HL-60 (cell line): ENCODE measurements around the gene S100A7.

Experiments used
- DNase-seq, 2 experiments: peaks; one replicate each; pipeline ENCODE4 v3.0.0-alpha.2; 2010 to 2020; ENCODE audit warnings: low read depth in 1 of 2, low spot score in 1 of 2
- H3K27ac ChIP-seq: fragments of 250-450 bp; sonication (Bioruptor Pico); replicated peaks from 2 replicates; pipeline ENCODE4 v1.5.1; 2020; ENCODE audit warnings: mild to moderate bottlenecking, moderate library complexity
- H3K27me3 ChIP-seq: fragments of 250-450 bp; sonication (Bioruptor Pico); 2 replicates; pipeline ENCODE4 v1.5.1; 2021; ENCODE audit warnings: mild to moderate bottlenecking, moderate library complexity; ENCODE audit not compliant: insufficient read depth, poor library complexity, severe bottlenecking
- H3K4me3 ChIP-seq: replicated peaks from 2 replicates; pipeline ENCODE4 v1.5.1; 2011; ENCODE audit warnings: mild to moderate bottlenecking, control low read depth, low read length; ENCODE audit not compliant: insufficient read depth
- GABPA ChIP-seq: IDR thresholded peaks from 2 replicates; pipeline ENCODE4 v1.6.1; 2012; ENCODE audit warnings: low read depth
- POLR2AphosphoS5 ChIP-seq: IDR thresholded peaks from 2 replicates; pipeline ENCODE4 v1.6.1; 2012; ENCODE audit warnings: low read depth
- REST ChIP-seq: IDR thresholded peaks from 2 replicates; pipeline ENCODE4 v1.6.1; 2012; ENCODE audit warnings: low read depth; ENCODE audit not compliant: insufficient replicate concordance
- SPI1 ChIP-seq: IDR thresholded peaks from 2 replicates; pipeline ENCODE4 v1.6.1; 2012; ENCODE audit warnings: low read depth, mild to moderate bottlenecking, borderline replicate concordance
- TF ChIP-seq, protein P1 (sequence below): IDR thresholded peaks from one replicate; pipeline ENCODE4 v1.5.1; 2011; ENCODE audit warnings: low read length, control low read depth, inconsistent platforms; ENCODE audit not compliant: insufficient read depth

S100A7 gene

GRCh38 chr1:153439273-153439672 is 21.2 kb downstream of the S100A7 start:
- Histone ChIP-seq H3K27me3 (no peaks in the 10 kb centered on the region), H3K4me3 (no peak overlapping the region), H3K27ac (no peak overlapping the region)
- TF ChIP-seq POLR2AphosphoS5 (no peak), GABPA (no peak), REST (no peak)
- TF ChIP-seq, protein P1, sequence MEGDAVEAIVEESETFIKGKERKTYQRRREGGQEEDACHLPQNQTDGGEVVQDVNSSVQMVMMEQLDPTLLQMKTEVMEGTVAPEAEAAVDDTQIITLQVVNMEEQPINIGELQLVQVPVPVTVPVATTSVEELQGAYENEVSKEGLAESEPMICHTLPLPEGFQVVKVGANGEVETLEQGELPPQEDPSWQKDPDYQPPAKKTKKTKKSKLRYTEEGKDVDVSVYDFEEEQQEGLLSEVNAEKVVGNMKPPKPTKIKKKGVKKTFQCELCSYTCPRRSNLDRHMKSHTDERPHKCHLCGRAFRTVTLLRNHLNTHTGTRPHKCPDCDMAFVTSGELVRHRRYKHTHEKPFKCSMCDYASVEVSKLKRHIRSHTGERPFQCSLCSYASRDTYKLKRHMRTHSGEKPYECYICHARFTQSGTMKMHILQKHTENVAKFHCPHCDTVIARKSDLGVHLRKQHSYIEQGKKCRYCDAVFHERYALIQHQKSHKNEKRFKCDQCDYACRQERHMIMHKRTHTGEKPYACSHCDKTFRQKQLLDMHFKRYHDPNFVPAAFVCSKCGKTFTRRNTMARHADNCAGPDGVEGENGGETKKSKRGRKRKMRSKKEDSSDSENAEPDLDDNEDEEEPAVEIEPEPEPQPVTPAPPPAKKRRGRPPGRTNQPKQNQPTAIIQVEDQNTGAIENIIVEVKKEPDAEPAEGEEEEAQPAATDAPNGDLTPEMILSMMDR = no peak
- DNase-seq = no peak

- Histone ChIP-seq H3K4me3 (no peak overlapping the region), H3K27ac (no peak overlapping the region), H3K27me3 (no peaks in the 10 kb centered on the region)
- no peak for DNase-seq
- no peak for TF ChIP-seq REST
- no peak for TF ChIP-seq GABPA
- TF ChIP-seq POLR2AphosphoS5 = no peak
These were observed 21.9 kb downstream of the S100A7 start for GRCh38 chr1:153438599-153438998.

GRCh38 chr1:153437236-153437635 is 23.2 kb downstream of the S100A7 start:
- TF ChIP-seq REST = no peak
- no peak for TF ChIP-seq SPI1
- no peak for TF ChIP-seq POLR2AphosphoS5
- TF ChIP-seq, protein P1 = no peak
- TF ChIP-seq GABPA = no peak
- H3K27me3 ChIP-seq = no peaks in the 10 kb centered on the region
- no peak overlapping the region for H3K27ac ChIP-seq
- DNase-seq = no peak
- H3K4me3 ChIP-seq = no peak overlapping the region
